Muscle of leg (tissue), 11 donors: ENCODE data around the gene GPHN. TPM values are rescaled to one million over a fixed set of nuclear protein-coding genes. Genes with fewer than 3 reads are reported as not detected.

Experiments used
- DNase-seq: peaks from one replicate; pipeline ENCODE4 v3.0.0; 2013
- H3K27ac ChIP-seq: one replicate; pipeline ENCODE4 v1.5.1; 2013; ENCODE audit warnings: mild to moderate bottlenecking, low read length, control low read depth
- H3K27me3 ChIP-seq: one replicate; pipeline ENCODE4 v1.6.1; 2013; ENCODE audit warnings: low read length; ENCODE audit not compliant: control insufficient read depth, insufficient read depth
- H3K36me3 ChIP-seq: one replicate; pipeline ENCODE4 v1.6.1; 2013; ENCODE audit warnings: low read length; ENCODE audit not compliant: control insufficient read depth, insufficient read depth
- H3K4me1 ChIP-seq: one replicate; pipeline ENCODE4 v1.6.1; 2013; ENCODE audit warnings: low read length; ENCODE audit not compliant: control insufficient read depth, insufficient read depth
- H3K4me3 ChIP-seq: one replicate; pipeline ENCODE4 v1.5.1; 2013; ENCODE audit warnings: low read length, control low read depth
- H3K9me3 ChIP-seq: replicated peaks from 2 replicates; pipeline ENCODE4 v1.6.1; 2013; ENCODE audit warnings: low read depth, low read length; ENCODE audit not compliant: control insufficient read depth
- WGBS: methylation state at CpG from one replicate; pipeline ENCODE4 v1.1.5; 2013; ENCODE audit warnings: missing lambda C conversion rate; ENCODE audit not compliant: insufficient coverage; 5-methylcytosine and 5-hydroxymethylcytosine counted together
- polyA plus RNA-seq, 8 donors: library from polyadenylated mRNA; unstranded; fragments of 120-200 nt; gene quantifications; one replicate each; pipeline versions ENCODE4 v1.2.1 to v1.2.3, GENCODE V29; 2013; ENCODE audit warnings: inconsistent platforms in 1 of 8, low replicate concordance in 1 of 8; ENCODE audit not compliant: insufficient read length in 8 of 8, insufficient read depth in 1 of 8
- total RNA-seq: library from RNA; stranded (reverse); fragments of 120-200 nt; gene quantifications from one replicate; pipeline ENCODE4 v1.2.4, GENCODE V29; 2013

GPHN gene
- total and polyA plus RNA-seq, 9 donors = 13.6 to 19.4 (median 16.5) TPM

- H3K4me3 ChIP-seq = no peak overlapping the region
- no peaks in the 10 kb centered on the region for H3K4me1 ChIP-seq
- no peaks in the 10 kb centered on the region for H3K27me3 ChIP-seq
- H3K27ac ChIP-seq = no peak overlapping the region
- no peaks in the 10 kb centered on the region for H3K36me3 ChIP-seq
- no peaks in the 10 kb centered on the region for H3K9me3 ChIP-seq
- DNase-seq = no peak
Measured at GRCh38 chr14:66643344-66643743, 135.4 kb downstream of the GPHN start.

GRCh38 chr14:66645716-66646115 is 137.8 kb downstream of the GPHN start:
- no peak for DNase-seq
- Histone ChIP-seq H3K9me3 (no peaks in the 10 kb centered on the region), H3K36me3 (no peaks in the 10 kb centered on the region), H3K4me1 (peaks cover 5% of the 10 kb centered on the region), H3K27ac (no peak overlapping the region), H3K27me3 (no peaks in the 10 kb centered on the region), H3K4me3 (no peak overlapping the region)
- no CpG with 5 or more reads among the region's 1 CpG for WGBS

GRCh38 chr14:66649498-66649897 is 141.6 kb downstream of the GPHN start:
- WGBS = no CpG with 5 or more reads among the region's 3 CpGs
- no peaks in the 10 kb centered on the region for H3K27me3 ChIP-seq
- no peak overlapping the region for H3K27ac ChIP-seq
- no peak overlapping the region for H3K4me3 ChIP-seq
- peaks cover 13% of the 10 kb centered on the region for H3K4me1 ChIP-seq
- DNase-seq = peak; percentile 23
- H3K36me3 ChIP-seq = no peaks in the 10 kb centered on the region
- H3K9me3 ChIP-seq = no peaks in the 10 kb centered on the region

GRCh38 chr14:66650491-66650911 is 142.6 kb downstream of the GPHN start:
- Histone ChIP-seq H3K4me1 (peaks cover 13% of the 10 kb centered on the region), H3K9me3 (no peaks in the 10 kb centered on the region), H3K27ac (peak overlapping the region; percentile 69), H3K4me3 (no peak overlapping the region), H3K36me3 (no peaks in the 10 kb centered on the region), H3K27me3 (no peaks in the 10 kb centered on the region)
- peak; percentile 33 for DNase-seq
- WGBS = 27% methylated on average over 2 of the region's 3 CpGs

- no peak for DNase-seq
- no CpG with 5 or more reads among the region's 5 CpGs for WGBS
- Histone ChIP-seq H3K27ac (peak overlapping the region; percentile 69), H3K4me1 (peaks cover 13% of the 10 kb centered on the region), H3K4me3 (no peak overlapping the region), H3K36me3 (no peaks in the 10 kb centered on the region), H3K27me3 (no peaks in the 10 kb centered on the region), H3K9me3 (no peaks in the 10 kb centered on the region)
Measured at GRCh38 chr14:66651536-66652220, 143.7 kb downstream of the GPHN start.

- Histone ChIP-seq H3K4me1 (peaks cover 13% of the 10 kb centered on the region), H3K9me3 (peaks cover 8% of the 10 kb centered on the region), H3K27ac (no peak overlapping the region), H3K27me3 (no peaks in the 10 kb centered on the region), H3K4me3 (no peak overlapping the region), H3K36me3 (no peaks in the 10 kb centered on the region)
- 63% methylated on average over 1 of the region's 3 CpGs for WGBS
- no peak for DNase-seq
Measured at GRCh38 chr14:66652525-66653106, 144.7 kb downstream of the GPHN start.

GRCh38 chr14:66657780-66658179 is 149.8 kb downstream of the GPHN start:
- Histone ChIP-seq H3K4me3 (no peak overlapping the region), H3K4me1 (peaks cover 2% of the 10 kb centered on the region), H3K27ac (no peak overlapping the region), H3K9me3 (peaks cover 24% of the 10 kb centered on the region), H3K36me3 (no peaks in the 10 kb centered on the region), H3K27me3 (no peaks in the 10 kb centered on the region)
- WGBS = no CpG with 5 or more reads among the region's 3 CpGs
- DNase-seq = no peak

- DNase-seq = no peak
- Histone ChIP-seq H3K9me3 (peaks cover 26% of the 10 kb centered on the region), H3K4me1 (no peaks in the 10 kb centered on the region), H3K27ac (no peak overlapping the region), H3K4me3 (no peak overlapping the region), H3K36me3 (no peaks in the 10 kb centered on the region), H3K27me3 (no peaks in the 10 kb centered on the region)
- 67% methylated on average over 1 of the region's 4 CpGs for WGBS
Measured at GRCh38 chr14:66662374-66662773, 154.4 kb downstream of the GPHN start.

- Histone ChIP-seq H3K27me3 (no peaks in the 10 kb centered on the region), H3K27ac (no peak overlapping the region), H3K4me3 (no peak overlapping the region), H3K36me3 (no peaks in the 10 kb centered on the region), H3K4me1 (no peaks in the 10 kb centered on the region), H3K9me3 (peaks cover 22% of the 10 kb centered on the region)
- no CpG with 5 or more reads among the region's 1 CpG for WGBS
- DNase-seq = no peak
Measured at GRCh38 chr14:66677780-66678179, 169.8 kb downstream of the GPHN start.

GRCh38 chr14:66680216-66680615 is 172.3 kb downstream of the GPHN start:
- H3K36me3 ChIP-seq = no peaks in the 10 kb centered on the region
- no peak for DNase-seq
- H3K4me1 ChIP-seq = no peaks in the 10 kb centered on the region
- no peak overlapping the region for H3K4me3 ChIP-seq
- no peak overlapping the region for H3K27ac ChIP-seq
- H3K27me3 ChIP-seq = no peaks in the 10 kb centered on the region
- peaks cover 22% of the 10 kb centered on the region for H3K9me3 ChIP-seq
